ENCODE measurements around the gene ZRANB2.

The ZRANB2 gene

GRCh38 chr1:71068325-71069240 is 12.3 kb downstream of the ZRANB2 start:
- no peak for DNase-seq

- no peak for DNase-seq
Observed at GRCh38 chr1:71054791-71055190, 26.0 kb downstream of the ZRANB2 start.

- no peak for DNase-seq
Observed at GRCh38 chr1:71054281-71054731, 26.5 kb downstream of the ZRANB2 start.

GRCh38 chr1:71053758-71054157 is 27.1 kb downstream of the ZRANB2 start:
- DNase-seq, result no peak

- no peak for DNase-seq
Observed at GRCh38 chr1:71053146-71053545, 27.7 kb downstream of the ZRANB2 start.

GRCh38 chr1:71049951-71050598 is 30.8 kb downstream of the ZRANB2 start:
- DNase-seq, result peak; percentile 60

GRCh38 chr1:71047635-71048607 is 32.9 kb downstream of the ZRANB2 start, which contains the start of gene PTGER3:
Gene PTGER3 (minus strand): TSS chr1:71047816. CDS start chr1:71047577, 239 bp downstream.
- peak; percentile 34 for DNase-seq

GRCh38 chr1:71046891-71047634 is 33.8 kb downstream of the ZRANB2 start:
- no peak for DNase-seq

- no peak for DNase-seq
Observed at GRCh38 chr1:71045463-71046028, 35.3 kb downstream of the ZRANB2 start.

- no peak for DNase-seq
Observed at GRCh38 chr1:71044833-71045232, 36.0 kb downstream of the ZRANB2 start.

- no peak for DNase-seq
Observed at GRCh38 chr1:71043065-71043464, 37.8 kb downstream of the ZRANB2 start.

- no peak for DNase-seq
Observed at GRCh38 chr1:71041806-71042205, 39.0 kb downstream of the ZRANB2 start.

- DNase-seq, result no peak
Observed at GRCh38 chr1:71039661-71040262, 41.1 kb downstream of the ZRANB2 start.

GRCh38 chr1:71038942-71039341 is 41.9 kb downstream of the ZRANB2 start:
- no peak for DNase-seq

- DNase-seq, result no peak
Observed at GRCh38 chr1:71037829-71038620, 42.8 kb downstream of the ZRANB2 start.

GRCh38 chr1:71037066-71037465 is 43.8 kb downstream of the ZRANB2 start:
- DNase-seq, result no peak

- no peak for DNase-seq
Observed at GRCh38 chr1:71033136-71033535, 47.7 kb downstream of the ZRANB2 start.

GRCh38 chr1:71031426-71031825 is 49.4 kb downstream of the ZRANB2 start:
- DNase-seq, result no peak

- no peak for DNase-seq
Observed at GRCh38 chr1:71030026-71030425, 50.8 kb downstream of the ZRANB2 start.

GRCh38 chr1:71028981-71029380 is 51.9 kb downstream of the ZRANB2 start:
- DNase-seq, result no peak

All from CD4-positive, alpha-beta T cell treated with Interleukin-12 subunit alpha and Interleukin-12 subunit beta, for 1 hour (primary cell).